Activated T-cell treated with anti-CD3 and anti-CD28 coated beads, Interleukin-2, amount 50 U/mL, for 4 hours (primary cell): ENCODE measurements around the gene AARSD1. TPM values are rescaled to one million over a fixed set of nuclear protein-coding genes. Genes with fewer than 3 reads are reported as not detected.
"Not testable (repeated sequence)": the region's sequence is repeated elsewhere in the genome, so short reads cannot be mapped to it uniquely, and the experiment has no call there.

ENCODE experiments used
- ATAC-seq, 2 donors: fragments of 200-7000 bp; cut with Tn5 transposase; one replicate each; pipeline ENCODE4 v1.10.0; 2021
- DNase-seq: peaks from one replicate; pipeline ENCODE4 v3.0.0-alpha.2; 2020
- H3K27me3 Mint-ChIP-seq: one replicate; pipeline ENCODE4 v1.8.0; 2021; ENCODE audit warnings: low read depth, mixed read lengths
- H3K36me3 Mint-ChIP-seq: one replicate; pipeline ENCODE4 v1.8.0; 2022; ENCODE audit warnings: mixed read lengths; ENCODE audit not compliant: insufficient read depth
- H3K4me1 Mint-ChIP-seq: one replicate; pipeline ENCODE4 v1.8.0; 2021; ENCODE audit warnings: low read depth, mixed read lengths
- H3K4me3 Mint-ChIP-seq: one replicate; pipeline ENCODE4 v1.8.0; 2021; ENCODE audit warnings: mild to moderate bottlenecking, moderate library complexity, mixed read lengths
- H3K9me3 Mint-ChIP-seq: one replicate; pipeline ENCODE4 v1.8.0; 2021; ENCODE audit warnings: mixed read lengths
- total RNA-seq, 3 donors: library from RNA; stranded (reverse); gene quantifications; one replicate each; pipeline ENCODE4 v1.2.1, GENCODE V29; 2021

AARSD1 gene
- total RNA-seq, 3 donors from 2014 or later, result 130 to 159 (median 141) TPM

DNA sequence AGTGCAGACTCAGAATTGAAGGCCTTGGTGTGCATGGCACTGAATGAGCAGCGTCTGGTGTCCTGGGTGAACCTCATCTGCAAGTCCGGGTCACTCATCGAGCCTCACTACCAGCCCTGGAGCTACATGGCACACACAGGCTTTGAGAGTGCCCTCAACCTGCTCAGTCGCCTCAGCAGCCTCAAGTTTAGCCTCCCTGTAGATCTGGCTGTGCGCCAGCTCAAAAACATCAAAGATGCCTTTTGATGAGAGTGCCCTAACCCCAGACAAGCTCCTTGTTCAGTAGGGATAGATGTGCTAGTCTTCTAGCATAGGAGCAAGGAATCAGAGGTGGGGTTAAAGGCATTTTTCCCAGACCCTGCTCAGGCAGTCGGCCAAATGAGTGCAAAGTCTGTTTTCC, 27.2 kb upstream of the AARSD1 start:
- peaks cover 34% of the 10 kb centered on the region for H3K36me3 Mint-ChIP-seq
- peaks cover 5% of the 10 kb centered on the region for H3K4me1 Mint-ChIP-seq
- no peak overlapping the region for H3K4me3 Mint-ChIP-seq
- no peaks in the 10 kb centered on the region for H3K9me3 Mint-ChIP-seq
- DNase-seq, result no peak
- H3K27me3 Mint-ChIP-seq, result no peaks in the 10 kb centered on the region
- no peak for ATAC-seq

DNA sequence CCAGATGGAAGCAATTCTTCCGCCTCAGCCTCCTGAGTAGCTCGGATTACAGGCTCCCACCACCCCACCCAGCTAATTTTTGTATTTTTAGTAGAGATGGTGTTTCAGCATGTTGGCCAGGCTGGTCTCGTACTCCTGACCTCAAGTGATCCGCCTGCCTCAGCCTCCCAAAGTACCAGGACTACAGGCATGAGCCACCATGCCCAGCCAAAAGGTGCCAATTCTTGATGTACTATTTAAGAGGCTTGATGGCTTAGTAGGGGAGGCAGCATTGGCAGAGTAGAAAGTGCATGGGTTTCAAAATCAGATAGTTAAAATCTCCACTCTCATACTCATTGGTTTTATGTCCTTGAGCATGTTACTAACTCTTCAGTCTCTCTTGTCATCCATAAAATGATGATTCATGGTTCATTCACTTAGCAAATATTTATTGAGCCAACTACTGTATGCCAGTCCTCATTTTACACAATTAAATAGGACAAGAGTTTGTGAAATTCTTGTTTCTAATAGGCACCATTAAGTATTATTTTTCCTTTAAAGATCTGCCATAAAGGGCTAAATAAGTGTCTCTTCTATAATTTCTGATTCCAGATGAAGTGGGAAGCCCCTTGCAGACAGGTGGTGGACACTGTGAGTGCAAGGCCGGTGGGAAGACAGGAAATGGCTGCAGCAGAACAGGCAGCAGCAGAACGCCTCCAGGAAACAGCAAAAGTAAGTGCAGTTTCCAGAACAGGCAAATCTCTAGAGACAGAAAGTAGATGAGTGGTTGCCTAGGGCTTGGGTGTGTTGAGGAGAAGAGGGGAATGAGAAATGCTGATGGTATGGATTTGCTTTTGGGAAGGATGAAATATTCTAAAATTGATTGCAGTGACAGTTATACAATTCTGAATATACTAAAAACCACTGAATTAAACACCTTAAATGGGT, 25.7 kb upstream of the AARSD1 start:
- Mint-ChIP-seq H3K27me3 (no peaks in the 10 kb centered on the region), H3K4me1 (peaks cover 11% of the 10 kb centered on the region), H3K9me3 (no peaks in the 10 kb centered on the region), H3K36me3 (peaks cover 41% of the 10 kb centered on the region), H3K4me3 (no peak overlapping the region)
- DNase-seq (no peak), ATAC-seq (no peak)

DNA sequence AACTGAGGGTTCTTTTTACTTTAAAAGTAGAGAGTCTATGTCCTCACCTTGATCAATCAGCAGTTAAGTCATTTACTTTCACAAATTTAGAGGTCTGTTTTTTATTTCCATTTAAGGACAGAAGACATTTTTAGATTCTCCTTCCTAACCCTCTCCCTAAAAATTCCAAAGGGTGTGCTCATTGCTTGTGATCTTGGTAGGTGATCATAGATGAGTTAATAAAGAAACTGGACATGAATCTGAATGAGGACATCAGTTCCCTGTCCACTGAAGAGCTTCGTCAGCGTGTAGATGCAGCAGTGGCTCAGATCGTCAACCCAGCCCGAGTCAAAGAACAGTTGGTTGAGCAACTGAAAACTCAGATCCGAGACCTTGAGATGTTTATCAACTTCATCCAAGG, 24.9 kb upstream of the AARSD1 start:
- no peak overlapping the region for H3K4me3 Mint-ChIP-seq
- peaks cover 16% of the 10 kb centered on the region for H3K4me1 Mint-ChIP-seq
- DNase-seq (no peak), ATAC-seq (no peak)
- no peaks in the 10 kb centered on the region for H3K27me3 Mint-ChIP-seq
- no peaks in the 10 kb centered on the region for H3K9me3 Mint-ChIP-seq
- H3K36me3 Mint-ChIP-seq, result peaks cover 41% of the 10 kb centered on the region

DNA sequence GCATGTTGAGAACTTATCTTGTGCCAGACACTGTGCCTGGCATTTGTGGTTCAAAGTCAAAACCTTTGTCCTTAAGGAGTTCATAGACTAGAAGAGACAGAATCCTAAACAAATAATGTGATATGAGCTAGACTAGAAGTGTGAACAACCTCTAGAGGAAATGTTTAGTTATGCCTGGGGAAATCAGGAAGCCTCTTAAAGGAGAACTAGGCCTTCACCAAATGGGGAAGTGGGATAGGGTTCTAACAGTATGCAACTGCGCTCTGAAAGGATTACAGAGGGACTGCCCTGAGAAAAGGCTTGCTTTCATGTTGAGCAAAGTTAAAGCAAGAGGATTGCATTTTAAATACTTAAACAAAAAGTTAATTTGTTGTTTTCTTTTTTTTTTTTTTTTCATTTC, 21.0 kb upstream of the AARSD1 start:
- H3K27me3 Mint-ChIP-seq, result no peaks in the 10 kb centered on the region

DNA sequence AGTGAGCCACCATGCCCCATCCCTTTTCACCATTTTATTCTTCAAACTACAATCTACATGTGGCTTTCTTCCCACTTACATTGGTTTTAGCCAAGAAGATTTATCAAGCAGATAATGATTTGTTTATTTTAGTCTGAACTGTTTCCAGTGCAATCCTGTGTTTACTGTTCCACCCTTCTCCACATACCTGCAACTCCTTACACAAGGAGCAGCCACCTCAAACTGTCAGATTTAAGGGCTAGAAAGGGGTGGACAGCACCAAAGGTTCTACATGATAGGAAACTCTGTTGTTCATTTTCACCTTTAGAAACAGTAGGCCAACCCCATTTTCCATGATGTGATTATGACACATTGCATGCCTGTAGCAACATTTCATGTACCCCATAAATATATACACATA, 18.0 kb upstream of the AARSD1 start:
- no peak for DNase-seq
- peaks cover 9% of the 10 kb centered on the region for H3K36me3 Mint-ChIP-seq
- no peak for ATAC-seq
- H3K4me3 Mint-ChIP-seq, result peak overlapping the region; percentile 100
- peaks cover 38% of the 10 kb centered on the region for H3K4me1 Mint-ChIP-seq
- no peaks in the 10 kb centered on the region for H3K9me3 Mint-ChIP-seq
- H3K27me3 Mint-ChIP-seq, result no peaks in the 10 kb centered on the region

More for the DNA sequence above, 21.0 kb upstream of the AARSD1 start:
- Mint-ChIP-seq H3K4me1 (peaks cover 32% of the 10 kb centered on the region), H3K36me3 (peaks cover 29% of the 10 kb centered on the region), H3K4me3 (peak overlapping the region; percentile 6), H3K9me3 (no peaks in the 10 kb centered on the region)
- no peak for DNase-seq
- no peak for ATAC-seq

DNA sequence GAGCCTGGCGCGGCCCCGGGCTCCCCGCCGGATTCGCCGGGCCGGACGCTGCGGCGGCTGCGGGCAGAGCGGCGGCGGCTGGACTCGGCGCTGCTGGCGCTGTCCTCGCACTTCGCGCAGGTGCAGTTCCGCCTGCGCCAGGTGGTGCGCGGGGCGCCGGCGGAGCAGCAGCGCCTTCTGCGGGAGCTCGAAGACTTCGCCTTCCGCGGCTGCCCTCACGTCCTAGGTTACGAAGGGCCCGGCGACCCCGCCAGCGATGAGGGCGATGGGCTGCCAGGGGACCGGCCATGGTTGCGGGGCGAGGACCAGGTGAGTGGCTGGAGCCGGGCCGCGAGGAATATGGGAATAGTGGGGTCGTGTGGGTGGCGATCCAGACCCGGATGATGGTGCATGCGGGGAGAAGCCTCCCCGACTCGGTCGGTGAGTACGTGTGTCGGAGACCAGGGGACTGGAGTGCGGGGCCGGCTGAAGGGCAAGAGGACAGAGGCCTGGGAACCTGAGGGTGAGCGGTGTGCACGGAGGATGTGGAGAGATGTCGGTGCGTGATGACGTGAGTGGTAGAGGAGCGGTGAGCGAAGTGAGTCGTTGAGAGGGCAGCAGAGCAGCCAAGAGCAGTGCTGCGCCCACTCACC, 16.6 kb upstream of the AARSD1 start:
- H3K27me3 Mint-ChIP-seq, result no peaks in the 10 kb centered on the region
- H3K36me3 Mint-ChIP-seq, result peaks cover 9% of the 10 kb centered on the region
- DNase-seq, result peak; percentile 47
- H3K4me3 Mint-ChIP-seq, result peak overlapping the region; percentile 100
- H3K4me1 Mint-ChIP-seq, result peaks cover 37% of the 10 kb centered on the region
- no peaks in the 10 kb centered on the region for H3K9me3 Mint-ChIP-seq
- ATAC-seq, result peak; percentile 86

DNA sequence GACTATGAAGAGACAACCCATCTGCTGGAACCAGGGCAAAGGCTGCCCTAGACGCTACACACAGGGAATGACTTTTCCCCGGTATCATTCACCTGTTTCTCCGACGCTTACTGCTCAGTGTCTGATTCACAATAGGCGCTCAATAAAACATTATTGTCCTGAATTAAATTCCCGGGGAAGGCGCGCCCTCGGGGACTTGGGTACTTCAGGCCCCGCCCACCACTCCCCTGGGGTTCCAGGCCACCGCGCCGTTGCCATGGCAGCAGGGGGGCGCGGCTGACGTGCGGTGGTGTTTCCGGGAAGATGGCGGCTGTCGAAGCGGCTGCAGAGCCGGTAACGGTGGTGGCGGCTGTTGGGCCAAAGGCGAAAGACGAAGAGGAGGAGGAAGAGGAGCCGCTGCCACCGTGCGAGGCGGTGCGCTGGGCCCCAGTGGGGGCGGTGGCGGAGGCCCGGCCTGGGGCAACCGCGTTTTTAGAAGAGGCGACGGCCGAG, 16.1 kb upstream of the AARSD1 start, which contains the start of gene RUNDC1:
Gene RUNDC1, plus strand, starts transcription at position 292 of the 492 bp plus-strand sequence. Its CDS starts 12 bp downstream, at position 304.
- peak; percentile 87 to 89 for ATAC-seq
- Mint-ChIP-seq H3K4me1 (peaks cover 34% of the 10 kb centered on the region), H3K9me3 (no peaks in the 10 kb centered on the region)

DNA sequence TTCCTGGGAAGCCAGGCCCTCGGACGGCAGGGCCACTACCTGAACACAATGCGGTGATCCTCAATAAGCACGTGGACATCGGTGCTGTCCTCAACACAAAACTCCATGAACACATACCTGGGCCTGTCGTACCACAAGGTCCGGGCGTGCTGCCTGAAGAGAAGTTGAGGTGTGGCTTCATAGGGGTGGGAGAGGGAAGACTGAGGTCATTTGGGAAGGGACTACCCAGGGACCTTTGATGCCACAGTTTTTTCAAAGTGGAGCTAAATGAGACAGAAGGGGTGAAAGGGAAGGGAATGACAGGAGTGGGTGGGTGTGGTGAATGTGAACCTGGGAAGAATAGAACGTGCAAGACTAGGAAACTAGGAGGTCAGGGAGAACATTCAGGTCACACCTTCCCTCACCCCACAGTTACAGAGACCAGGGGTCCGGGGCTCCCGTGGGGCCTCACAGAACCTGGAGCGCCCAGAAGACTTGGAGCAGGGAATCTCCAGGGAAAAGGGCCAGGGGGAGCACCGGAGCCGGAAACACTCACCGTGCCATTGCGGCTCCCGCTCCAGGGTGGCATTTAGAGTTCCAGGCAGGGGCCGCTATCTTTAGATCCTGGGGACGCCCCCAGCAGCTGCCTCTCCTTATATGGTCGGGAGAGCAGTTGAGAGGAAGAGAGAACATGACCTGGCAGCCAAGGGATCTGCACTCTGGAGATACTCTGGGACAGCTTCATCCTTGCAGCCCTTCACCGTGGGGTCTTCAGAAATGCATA, 15.4 kb upstream of the AARSD1 start, which contains the start of gene PTGES3L:
Gene PTGES3L, minus strand, starts transcription at position 570 of the 763 bp plus-strand sequence. Its CDS starts 27 bp downstream, at position 543.
- H3K4me3 Mint-ChIP-seq, result peak within 1 kb of the TSS; percentile 100
- ATAC-seq, result peak; percentile 47 to 63
- peaks cover 2% of the 10 kb centered on the region for H3K36me3 Mint-ChIP-seq
- H3K9me3 Mint-ChIP-seq, result no peaks in the 10 kb centered on the region
- H3K27me3 Mint-ChIP-seq, result no peaks in the 10 kb centered on the region
- DNase-seq, result no peak
- peaks cover 31% of the 10 kb centered on the region for H3K4me1 Mint-ChIP-seq

More for the DNA sequence above, 16.1 kb upstream of the AARSD1 start, which contains the start of gene RUNDC1:
- Mint-ChIP-seq H3K36me3 (peaks cover 5% of the 10 kb centered on the region), H3K4me3 (peak within 1 kb of the TSS; percentile 100), H3K27me3 (no peaks in the 10 kb centered on the region)
- peak; percentile 91 for DNase-seq

DNA sequence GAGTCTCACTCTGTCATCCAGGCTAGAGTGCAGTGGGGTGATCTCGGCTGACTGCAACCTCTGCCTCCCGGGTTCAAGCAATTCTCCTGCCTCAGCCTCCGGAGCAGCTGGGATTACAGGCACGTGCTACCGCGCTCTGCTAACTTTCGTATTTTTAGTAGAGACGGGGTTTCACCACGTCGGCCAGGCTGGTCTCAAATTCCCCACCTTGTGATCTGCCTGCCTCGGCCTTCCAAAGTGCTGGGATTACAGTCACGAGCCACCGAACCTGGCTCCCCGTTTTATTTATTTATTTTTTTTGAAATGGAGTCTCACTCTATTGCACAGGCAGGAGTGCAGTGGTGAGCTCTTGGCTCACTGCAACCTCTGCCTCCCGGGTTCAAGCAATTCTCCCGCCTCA, 11.4 kb upstream of the AARSD1 start:
- not testable (repeated sequence) for H3K27me3 Mint-ChIP-seq, DNase-seq, H3K9me3 Mint-ChIP-seq, ATAC-seq, H3K36me3 Mint-ChIP-seq, H3K4me3 Mint-ChIP-seq
- peaks cover 11% of the 10 kb centered on the region for H3K4me1 Mint-ChIP-seq

DNA sequence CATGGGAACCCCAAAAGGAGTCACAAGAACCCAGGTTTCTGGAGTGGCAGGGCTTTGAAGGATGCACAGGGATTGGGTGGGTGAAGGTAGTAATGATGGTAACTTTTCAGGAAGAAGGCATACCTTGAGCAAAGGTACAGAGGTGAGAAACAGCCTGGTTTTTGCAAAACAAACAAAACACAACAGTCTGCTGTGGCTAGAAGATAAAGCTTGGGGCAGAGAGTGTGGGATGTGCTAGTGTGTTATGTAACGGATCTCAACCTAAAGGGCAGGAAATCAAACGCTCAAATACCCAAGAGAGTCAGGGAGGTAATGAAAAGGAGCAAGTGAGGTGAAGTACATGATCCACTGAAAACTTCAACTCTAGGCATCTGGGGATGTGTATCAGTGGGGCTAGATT, 11.0 kb upstream of the AARSD1 start:
- Mint-ChIP-seq H3K9me3 (no peaks in the 10 kb centered on the region), H3K27me3 (no peaks in the 10 kb centered on the region), H3K36me3 (no peaks in the 10 kb centered on the region), H3K4me3 (no peak overlapping the region), H3K4me1 (peaks cover 9% of the 10 kb centered on the region)
- DNase-seq (no peak), ATAC-seq (no peak)

DNA sequence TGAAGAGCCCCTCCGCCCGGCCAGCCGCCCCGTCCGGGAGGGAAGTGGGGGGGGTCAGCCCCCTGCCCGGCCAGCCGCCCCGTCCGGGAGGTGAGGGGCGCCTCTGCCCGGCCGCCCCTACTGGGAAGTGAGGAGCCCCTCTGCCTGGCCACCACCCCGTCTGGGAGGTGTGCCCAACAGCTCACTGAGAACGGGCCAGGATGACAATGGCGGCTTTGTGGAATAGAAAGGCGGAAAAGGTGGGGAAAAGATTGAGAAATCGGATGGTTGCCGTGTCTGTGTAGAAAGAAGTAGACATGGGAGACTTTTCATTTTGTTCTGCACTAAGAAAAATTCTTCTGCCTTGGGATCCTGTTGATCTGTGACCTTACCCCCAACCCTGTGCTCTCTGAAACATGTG, 9.1 kb upstream of the AARSD1 start:
- not testable (repeated sequence) for H3K36me3 Mint-ChIP-seq, H3K27me3 Mint-ChIP-seq, H3K4me1 Mint-ChIP-seq, H3K4me3 Mint-ChIP-seq, ATAC-seq, H3K9me3 Mint-ChIP-seq, DNase-seq

DNA sequence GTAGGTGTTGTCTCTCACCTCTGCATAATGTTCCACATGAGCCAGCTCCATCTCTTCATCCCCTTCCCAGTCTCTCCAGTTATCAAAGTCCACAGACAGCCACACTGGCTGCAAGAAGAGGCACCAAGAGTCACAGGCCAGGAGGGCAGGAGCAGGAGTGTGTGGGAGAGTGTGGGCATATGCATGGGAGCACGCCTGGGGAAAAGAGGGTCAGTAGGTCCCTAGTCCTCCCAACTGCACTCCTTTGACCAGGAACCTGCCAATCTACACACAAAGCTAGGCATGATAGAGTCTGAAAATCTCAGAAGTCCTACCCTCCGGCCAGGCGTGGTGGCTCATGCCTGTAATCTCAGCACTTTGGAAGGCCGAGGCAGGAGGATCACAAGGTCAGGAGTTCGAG, 7.3 kb upstream of the AARSD1 start:
- H3K4me3 Mint-ChIP-seq, result no peak overlapping the region
- ATAC-seq, result no peak
- no peaks in the 10 kb centered on the region for H3K4me1 Mint-ChIP-seq
- no peaks in the 10 kb centered on the region for H3K27me3 Mint-ChIP-seq
- H3K9me3 Mint-ChIP-seq, result no peaks in the 10 kb centered on the region
- no peaks in the 10 kb centered on the region for H3K36me3 Mint-ChIP-seq
- no peak for DNase-seq

DNA sequence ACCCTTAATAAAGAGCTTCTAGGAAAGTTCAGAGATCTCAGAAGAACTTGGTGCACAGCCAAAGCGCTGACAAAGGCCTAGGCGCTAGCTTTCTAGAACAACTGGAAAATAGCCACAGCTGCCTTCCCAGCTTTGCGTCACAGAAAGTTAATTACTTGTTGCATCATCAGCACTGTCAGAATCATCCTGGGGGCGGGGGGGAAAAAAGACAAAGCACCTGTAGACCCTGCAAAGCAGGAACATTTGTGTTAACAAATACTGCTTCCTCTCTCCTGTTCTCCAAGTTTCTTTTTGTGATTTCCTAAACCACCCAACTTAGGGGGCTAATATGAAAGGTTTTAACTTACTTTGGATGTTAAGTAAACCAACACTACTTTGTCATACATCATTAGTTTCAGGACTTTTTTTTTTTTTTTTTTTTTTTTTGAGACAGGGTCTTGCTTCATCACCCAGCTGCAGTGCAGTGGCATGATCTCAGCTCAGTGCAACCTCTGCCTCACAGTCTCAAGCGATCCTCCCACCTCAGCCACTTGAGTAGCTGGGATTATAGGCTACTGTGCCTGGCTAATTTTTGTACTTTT, 4.8 kb upstream of the AARSD1 start:
- DNase-seq (no peak), ATAC-seq (no peak)
- H3K4me3 Mint-ChIP-seq, result no peak overlapping the region

DNA sequence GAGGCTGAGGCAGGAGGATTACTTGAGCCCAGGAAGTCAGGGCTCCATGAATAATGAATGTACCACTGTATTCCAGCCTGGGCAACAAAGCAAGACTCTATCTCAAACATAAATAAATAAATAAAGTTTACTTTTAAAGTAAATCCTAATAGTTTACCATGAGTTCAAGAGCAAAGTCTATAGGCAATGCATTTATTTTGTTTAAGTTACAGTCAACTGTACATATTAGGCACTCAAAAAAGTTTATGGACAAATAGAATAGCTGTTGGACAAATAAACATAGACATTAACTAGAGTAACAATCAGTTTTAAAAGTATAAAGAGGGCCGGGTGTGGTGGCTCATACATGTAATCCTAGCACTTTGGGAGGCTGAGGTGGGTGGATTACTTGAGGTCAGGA, 3.7 kb upstream of the AARSD1 start:
- peaks cover 10% of the 10 kb centered on the region for H3K4me1 Mint-ChIP-seq
- ATAC-seq (no peak), DNase-seq (no peak)
- H3K4me3 Mint-ChIP-seq, result no peak overlapping the region
- H3K27me3 Mint-ChIP-seq, result no peaks in the 10 kb centered on the region
- H3K36me3 Mint-ChIP-seq, result peaks cover 6% of the 10 kb centered on the region
- H3K9me3 Mint-ChIP-seq, result no peaks in the 10 kb centered on the region

More for the DNA sequence above, 4.8 kb upstream of the AARSD1 start:
- Mint-ChIP-seq H3K4me1 (peaks cover 6% of the 10 kb centered on the region), H3K27me3 (no peaks in the 10 kb centered on the region), H3K36me3 (peaks cover 1% of the 10 kb centered on the region), H3K9me3 (no peaks in the 10 kb centered on the region)
